ENCODE measurements around the gene RPS10.
A peak's percentile ranks its signal among the peaks of the same experiment; 100 is the strongest.

Gene RPS10

DNA sequence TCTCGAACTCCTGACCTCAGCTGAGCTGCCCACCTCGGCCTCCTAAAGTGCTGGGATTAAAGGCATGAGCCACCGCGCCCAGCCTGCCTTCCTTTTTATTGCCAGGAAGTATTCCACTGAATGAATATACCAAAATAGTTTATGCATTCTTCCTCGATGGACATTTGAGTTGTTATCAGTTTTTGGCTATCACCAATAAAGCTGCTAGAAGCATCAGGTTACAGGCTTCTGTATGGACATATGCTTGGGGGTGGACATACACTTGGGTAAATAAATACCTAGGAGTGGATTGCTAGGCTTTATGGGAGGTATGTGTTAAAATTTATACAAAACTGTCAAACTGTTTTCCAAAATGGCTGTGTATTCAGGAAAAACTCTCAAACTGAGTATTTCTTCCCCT lies 10.0 kb upstream of the RPS10 start:
- H3K4me2 ChIP-seq (ENCODE audit: low read depth, low read length, poor library complexity, severe bottlenecking) = no peak overlapping the region
- no peak for TF ChIP-seq CTCF (conservative IDR thresholded peaks at IDR 0.05; ENCODE audit: low read length)
- TF ChIP-seq EZH2phosphoT487 (IDR thresholded peaks at IDR 0.05; ENCODE audit: borderline replicate concordance) = no peak
- no peaks in the 10 kb centered on the region for H3K79me2 ChIP-seq (ENCODE audit: insufficient read depth, low read length)
- no peaks in the 10 kb centered on the region for H3K36me3 ChIP-seq (ENCODE audit: insufficient read depth, low read length)
- no peaks in the 10 kb centered on the region for H3K27me3 ChIP-seq (ENCODE audit: insufficient read depth, low read length, poor library complexity, severe bottlenecking)
- no peaks in the 10 kb centered on the region for H4K20me1 ChIP-seq (ENCODE audit: insufficient read depth, low read length, poor library complexity, severe bottlenecking)
- H2AFZ ChIP-seq (ENCODE audit: low read length) = no peak overlapping the region
- H3K4me3 ChIP-seq (ENCODE audit: low read length, poor library complexity, severe bottlenecking) = no peak overlapping the region
- no peaks in the 10 kb centered on the region for H3K9me3 ChIP-seq (ENCODE audit: insufficient read depth, low read depth, low read length)
- H3K9ac ChIP-seq (ENCODE audit: low read depth, low read length, poor library complexity, severe bottlenecking) = no peak overlapping the region
- no peaks in the 10 kb centered on the region for H3F3A ChIP-seq (ENCODE audit: low read depth)
- no peaks in the 10 kb centered on the region for H3K4me1 ChIP-seq (ENCODE audit: insufficient read depth, low read length, poor library complexity, severe bottlenecking)
- no peaks in the 10 kb centered on the region for H3K9me2 ChIP-seq (replicated peaks; ENCODE audit: low read depth, low read length)

DNA sequence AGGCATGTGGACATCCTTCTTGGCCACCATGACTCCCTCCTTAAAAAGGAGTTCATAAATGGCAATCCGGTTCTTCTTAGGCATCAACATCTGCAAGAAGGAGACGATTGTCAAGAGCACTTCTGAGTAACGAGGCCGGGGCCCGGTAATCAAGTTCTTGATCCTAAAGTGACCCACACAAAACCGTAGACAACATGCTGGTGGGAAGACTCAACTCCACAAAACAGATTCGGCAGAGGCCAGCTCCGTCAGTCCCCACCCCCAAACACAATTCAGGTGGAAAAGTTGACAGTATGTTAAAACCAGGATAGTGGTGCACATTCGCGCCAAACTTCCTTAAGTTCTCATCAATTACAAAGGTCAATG lies 754 bp downstream of the RPS10 start:
- Histone ChIP-seq H3K36me3 (ENCODE audit: insufficient read depth, low read length) (peaks cover 40% of the 10 kb centered on the region; the same call in 1 of the 2 replicates), H3K4me1 (ENCODE audit: insufficient read depth, low read length, poor library complexity, severe bottlenecking) (peaks cover 37% of the 10 kb centered on the region), H2AFZ (ENCODE audit: low read length) (no peak overlapping the region), H3K4me3 (ENCODE audit: low read length, poor library complexity, severe bottlenecking) (peak overlapping the region; percentile 100), H3K9me2 (replicated peaks; ENCODE audit: low read depth, low read length) (no peaks in the 10 kb centered on the region), H3K9ac (ENCODE audit: low read depth, low read length, poor library complexity, severe bottlenecking) (peak overlapping the region; percentile 99), H3K79me2 (ENCODE audit: insufficient read depth, low read length) (peaks cover 57% of the 10 kb centered on the region), H3K27me3 (ENCODE audit: insufficient read depth, low read length, poor library complexity, severe bottlenecking) (peaks cover 9% of the 10 kb centered on the region), H3K9me3 (ENCODE audit: insufficient read depth, low read depth, low read length) (no peaks in the 10 kb centered on the region), H3F3A (ENCODE audit: low read depth) (no peaks in the 10 kb centered on the region), H3K4me2 (ENCODE audit: low read depth, low read length, poor library complexity, severe bottlenecking) (peak overlapping the region; percentile 93), H4K20me1 (ENCODE audit: insufficient read depth, low read length, poor library complexity, severe bottlenecking) (peaks cover 45% of the 10 kb centered on the region)
- TF ChIP-seq CTCF (conservative IDR thresholded peaks at IDR 0.05; ENCODE audit: low read length) (no peak), EZH2phosphoT487 (IDR thresholded peaks at IDR 0.05; ENCODE audit: borderline replicate concordance) (no peak)

- Histone ChIP-seq H3F3A (ENCODE audit: low read depth) (no peaks in the 10 kb centered on the region), H3K9ac (ENCODE audit: low read depth, low read length, poor library complexity, severe bottlenecking) (peak overlapping the region; percentile 99), H3K4me3 (ENCODE audit: low read length, poor library complexity, severe bottlenecking) (peak overlapping the region; percentile 100), H3K79me2 (ENCODE audit: insufficient read depth, low read length) (peaks cover 64% of the 10 kb centered on the region), H4K20me1 (ENCODE audit: insufficient read depth, low read length, poor library complexity, severe bottlenecking) (peaks cover 51% of the 10 kb centered on the region), H3K4me2 (ENCODE audit: low read depth, low read length, poor library complexity, severe bottlenecking) (peak overlapping the region; percentile 93), H2AFZ (ENCODE audit: low read length) (no peak overlapping the region), H3K27me3 (ENCODE audit: insufficient read depth, low read length, poor library complexity, severe bottlenecking) (peaks cover 9% of the 10 kb centered on the region), H3K9me2 (replicated peaks; ENCODE audit: low read depth, low read length) (no peaks in the 10 kb centered on the region), H3K9me3 (ENCODE audit: insufficient read depth, low read depth, low read length) (no peaks in the 10 kb centered on the region), H3K4me1 (ENCODE audit: insufficient read depth, low read length, poor library complexity, severe bottlenecking) (peaks cover 37% of the 10 kb centered on the region), H3K36me3 (ENCODE audit: insufficient read depth, low read length) (peaks cover 45% of the 10 kb centered on the region; the same call in 1 of the 2 replicates)
- no peak for TF ChIP-seq CTCF (conservative IDR thresholded peaks at IDR 0.05; ENCODE audit: low read length)
- no peak for TF ChIP-seq EZH2phosphoT487 (IDR thresholded peaks at IDR 0.05; ENCODE audit: borderline replicate concordance)
These were observed 1.4 kb downstream of the RPS10 start for GRCh38 chr6:34424200-34425131.

All from Loucy (cell line).